HG03159 (cell line): ENCODE measurements around the gene ICAM1.
A peak's percentile ranks its signal among the peaks of the same experiment; 100 is the strongest.

Experiments
- ATAC-seq: cut with Tn5 transposase; IDR thresholded peaks from one replicate; pipeline ENCODE4 v1.9.1; 2021; ENCODE audit warnings: mild to moderate bottlenecking, moderate library complexity; ENCODE audit not compliant: unreplicated experiment

Gene ICAM1

GRCh38 chr19:10292789-10293636 is 22.1 kb downstream of the ICAM1 start:
- ATAC-seq: no peak

GRCh38 chr19:10293637-10294367 is 22.9 kb downstream of the ICAM1 start:
- ATAC-seq: no peak

- no peak for ATAC-seq
These were observed 23.4 kb downstream of the ICAM1 start for GRCh38 chr19:10294368-10294697.

- no peak for ATAC-seq
These were observed 24.5 kb downstream of the ICAM1 start for GRCh38 chr19:10295305-10295846.

- ATAC-seq: no peak
These were observed 25.1 kb downstream of the ICAM1 start for GRCh38 chr19:10295847-10296591.

- no peak for ATAC-seq
These were observed 28.9 kb downstream of the ICAM1 start for GRCh38 chr19:10299545-10300458.

- no peak for ATAC-seq
These were observed 34.4 kb downstream of the ICAM1 start for GRCh38 chr19:10305139-10305806.

- no peak for ATAC-seq
These were observed 35.4 kb downstream of the ICAM1 start for GRCh38 chr19:10306327-10306726.

- ATAC-seq: no peak
These were observed 38.5 kb downstream of the ICAM1 start, which contains the start of gene ZGLP1 for GRCh38 chr19:10309423-10309822. TSS of gene ZGLP1 (minus strand) at chr19:10309815.

DNA sequence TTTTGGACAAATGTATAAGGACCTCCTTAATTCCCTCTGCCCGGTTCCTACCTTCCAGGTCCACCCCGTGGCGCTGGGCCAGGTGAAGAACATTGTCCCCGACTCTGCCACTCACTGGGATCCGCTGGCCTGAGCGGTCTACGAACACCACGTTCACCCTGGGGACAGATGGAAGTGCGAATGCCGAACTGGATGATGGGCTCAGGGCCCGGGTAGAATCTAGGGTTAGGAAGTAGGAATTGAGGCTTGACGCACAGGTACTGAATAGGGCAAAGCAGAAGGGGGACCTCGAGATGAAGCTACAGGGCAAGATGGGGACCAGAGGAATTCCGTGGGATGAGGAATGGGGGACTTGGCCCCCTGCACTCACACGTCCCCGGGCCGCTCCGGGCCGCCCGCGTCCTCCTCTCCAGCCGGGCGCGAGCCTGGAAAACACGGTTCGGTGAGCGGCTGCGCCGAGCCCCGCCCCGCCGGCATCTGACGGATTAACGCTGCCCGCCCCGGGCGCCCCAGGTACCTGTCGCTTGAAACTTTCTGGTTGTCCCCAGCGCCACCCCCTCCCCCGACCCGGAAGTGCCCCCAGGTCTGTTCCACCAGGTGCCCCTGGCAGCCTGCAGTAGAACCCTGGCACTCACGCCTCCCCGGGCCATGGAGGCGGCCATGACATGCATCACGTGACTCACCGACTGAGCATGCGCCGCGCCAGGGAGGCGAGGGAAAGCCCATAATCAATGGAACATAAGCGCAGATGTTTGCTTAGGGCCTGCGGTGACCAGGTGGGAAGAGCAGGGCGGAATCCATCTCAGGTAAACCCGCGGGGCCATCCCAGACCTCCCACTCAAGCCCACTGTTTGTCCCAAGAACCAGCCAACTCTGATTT is 44.7 kb downstream of the ICAM1 start, which contains the start of gene FDX2:
Gene FDX2, minus strand, starts transcription at position 681 of the 880 bp plus-strand sequence. Its CDS starts 19 bp downstream, at position 662.
- ATAC-seq: peak; percentile 74

- peak; percentile 16 for ATAC-seq
These were observed 45.5 kb downstream of the ICAM1 start for GRCh38 chr19:10316229-10317044.

- ATAC-seq: no peak
These were observed 46.3 kb downstream of the ICAM1 start for GRCh38 chr19:10317045-10317856.

GRCh38 chr19:10317857-10318462 is 47.0 kb downstream of the ICAM1 start:
- no peak for ATAC-seq

DNA sequence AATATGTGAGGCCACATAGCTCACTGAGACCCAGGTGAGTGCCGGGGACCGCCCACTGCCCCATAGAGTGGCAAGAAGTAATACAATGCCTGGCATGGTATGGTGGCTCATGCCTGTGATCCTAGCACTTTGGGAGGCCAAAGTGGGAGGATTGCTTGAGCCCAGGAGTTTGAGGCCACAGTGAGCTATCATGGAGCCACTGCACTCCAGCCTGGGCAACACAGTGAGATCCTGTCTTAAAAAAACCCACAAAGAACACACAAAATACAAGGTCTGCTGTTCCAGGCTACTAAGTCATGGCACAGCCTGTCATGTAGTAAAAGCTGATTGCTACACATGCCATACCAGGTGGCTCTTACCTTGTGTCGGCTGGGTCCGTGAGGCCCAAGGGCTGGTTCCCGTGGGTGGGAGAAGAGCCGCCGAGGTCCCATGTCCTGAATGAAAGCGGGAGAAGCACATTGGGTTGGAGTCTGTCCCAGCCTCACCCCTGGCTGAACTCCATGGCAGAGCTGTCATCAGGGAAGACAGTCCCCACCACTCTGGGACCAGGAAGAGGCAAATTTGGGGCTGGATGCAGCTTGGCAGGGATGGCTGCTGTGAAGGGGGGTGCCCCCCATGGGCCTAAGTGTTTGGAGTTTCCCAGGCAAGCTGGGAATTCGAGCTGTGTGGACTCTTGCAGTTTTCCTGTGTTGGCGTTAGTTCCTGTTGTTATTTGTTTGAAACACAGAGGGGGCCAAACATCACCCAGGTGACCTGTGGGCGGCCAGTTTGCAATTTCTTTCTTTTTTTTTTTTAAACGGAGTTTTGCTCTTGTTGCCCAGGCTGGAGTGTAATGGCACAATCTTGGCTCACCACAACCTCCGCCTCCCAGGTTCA is 48.1 kb downstream of the ICAM1 start:
- no peak for ATAC-seq

- no peak for ATAC-seq
These were observed 49.9 kb downstream of the ICAM1 start for GRCh38 chr19:10320602-10321416.
